Motor neuron (in vitro differentiated cells): Measurements from ENCODE around the gene PRKCB. TPM values are rescaled to one million over a fixed set of nuclear protein-coding genes. Genes with fewer than 3 reads are reported as not detected.

ENCODE experiments used
- ATAC-seq, 8 experiments: fragments of 200-7000 bp; cut with Tn5 transposase; replicated peaks in 6 of 8; 2 replicates each; pipeline ENCODE4 v1.8.0; 2021; ENCODE audit warnings: mild to moderate bottlenecking in 8 of 8, moderate library complexity in 8 of 8
- H3K27ac ChIP-seq, 2 donors: fragments of 250-450 bp; sonication (Bioruptor Pico); 2 replicates each; pipeline ENCODE4 v1.9.0; 2021; ENCODE audit warnings: antibody characterized with exemption in 2 of 2, mild to moderate bottlenecking in 2 of 2, moderate library complexity in 1 of 2
- H3K4me1 ChIP-seq, 2 donors: fragments of 250-450 bp; sonication (Bioruptor Pico); replicated peaks in 1 of 2; 2 replicates each; pipeline ENCODE4 v1.6.1; 2021; ENCODE audit warnings: antibody characterized with exemption in 2 of 2, mild to moderate bottlenecking in 2 of 2, moderate library complexity in 1 of 2
- H3K4me3 ChIP-seq, 5 donors: fragments of 250-450 bp; sonication (Bioruptor Pico); 2 replicates each; pipeline ENCODE4 v1.9.0; 2021; ENCODE audit warnings: antibody characterized with exemption in 5 of 5, mild to moderate bottlenecking in 5 of 5, moderate library complexity in 4 of 5
- WGBS, 10 experiments: fragments of 450-650 bp; shearing (Covaris generic); methylation state at CpG; one replicate each; pipeline ENCODE4 v1.0.0; 2022; 5-methylcytosine and 5-hydroxymethylcytosine counted together
- in situ Hi-C, 9 experiments: fragments of 400-800 bp; cut with MboI; loops; one replicate each; pipeline ENCODE4 v1.15.0; 2021; ENCODE audit warnings: low sequenced_read_pairs in 9 of 9, low pct_unique_long_range_greater_than_20kb in 2 of 9; ENCODE audit not compliant: unreplicated experiment in 9 of 9
- total RNA-seq, 8 experiments: library from RNA; unstranded; fragments of 300-600 nt; gene quantifications; 2 replicates each; pipeline versions ENCODE4 v1.2.3 to v1.2.4, GENCODE V29; 2022

PRKCB gene
- total RNA-seq, 8 experiments from 2014 or later = 0.10 to 21.0 (median 4.8) TPM

DNA sequence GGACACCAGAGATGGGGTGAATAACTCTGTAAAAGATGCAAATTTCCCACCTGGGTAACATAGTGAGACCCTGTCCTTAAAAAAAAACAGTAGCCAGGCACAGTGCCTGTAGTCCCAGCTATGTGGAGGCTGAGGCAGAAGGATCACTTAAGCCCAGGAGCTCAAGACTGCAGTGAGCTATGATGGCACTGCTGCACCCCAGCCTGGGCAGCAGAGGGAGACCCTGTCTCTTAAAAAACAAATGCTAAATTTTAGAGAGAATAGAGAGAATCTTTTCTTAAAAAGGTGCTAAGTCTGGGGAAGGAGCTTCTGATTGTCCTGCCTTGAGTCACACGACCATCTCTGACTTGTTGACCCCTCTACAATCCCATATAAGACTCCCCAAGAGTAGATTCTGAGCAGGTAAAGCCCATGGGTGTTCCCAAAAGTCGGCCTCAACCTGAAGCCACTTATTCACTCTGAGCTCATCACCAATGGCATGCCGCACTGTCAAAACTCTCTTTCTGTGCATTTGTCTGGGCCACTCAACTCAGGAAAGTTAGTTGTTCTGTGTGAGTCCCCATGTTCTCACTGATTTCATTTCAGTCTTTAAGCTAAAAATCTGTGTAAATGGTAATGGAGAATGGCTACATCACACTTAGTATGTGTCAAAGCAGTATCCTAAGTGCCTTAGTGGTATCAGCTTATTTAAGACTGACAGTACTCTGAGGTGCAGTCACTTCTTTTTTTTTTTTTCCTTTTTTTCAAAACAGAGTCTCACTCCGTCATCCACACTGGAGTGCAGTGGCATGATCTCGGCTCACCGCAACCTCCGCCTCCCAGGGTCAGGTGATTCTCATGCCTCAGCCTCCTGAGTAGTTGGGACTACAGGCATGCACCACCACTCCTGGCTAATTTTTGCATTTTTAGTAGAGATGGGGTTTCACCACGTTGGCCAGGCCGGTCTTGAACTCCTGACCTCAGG is 41.6 kb downstream of the PRKCB start:
- 0 to 100% (median 73%) methylated on average over 1 to 6 of the region's 9 CpGs for WGBS, 10 experiments
- in situ Hi-C loops = no loop called here
- H3K4me1 ChIP-seq = no peaks in the 10 kb centered on the region
- no peak overlapping the region for H3K27ac ChIP-seq
- no peak overlapping the region for H3K4me3 ChIP-seq
- ATAC-seq = no peak

DNA sequence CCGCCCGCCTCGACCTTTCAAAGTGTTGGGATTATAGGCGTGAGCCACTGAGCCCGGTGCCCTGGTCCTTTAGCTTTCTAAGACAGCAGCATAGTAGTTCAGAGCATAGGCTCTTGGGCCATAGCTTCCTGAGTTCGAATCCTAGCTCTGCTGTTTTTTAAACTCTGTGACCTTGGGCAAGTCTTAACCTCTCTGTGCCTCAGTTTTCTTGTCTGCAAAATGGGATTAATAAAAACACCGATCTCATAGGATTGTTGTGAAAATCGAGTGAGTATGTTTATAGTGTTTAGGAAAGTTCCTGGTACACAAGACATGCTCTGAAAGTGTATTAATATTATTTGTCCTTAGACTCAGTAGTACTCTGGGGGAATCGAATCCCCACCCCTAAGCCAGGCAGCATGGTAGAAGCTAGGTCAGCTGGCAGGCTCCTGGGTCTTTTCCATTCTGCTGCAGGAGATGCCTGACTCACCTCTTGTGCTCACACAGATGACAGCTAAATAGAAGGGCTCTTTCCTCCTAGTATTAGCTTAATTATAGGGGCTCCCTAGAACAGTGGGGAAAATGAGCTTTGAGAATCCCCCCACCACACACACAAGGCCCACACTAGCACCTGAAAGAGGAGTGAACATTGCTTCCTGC is 44.1 kb downstream of the PRKCB start:
- H3K27ac ChIP-seq = no peak overlapping the region
- H3K4me3 ChIP-seq = no peak overlapping the region
- H3K4me1 ChIP-seq = no peaks in the 10 kb centered on the region
- in situ Hi-C loops = no loop called here
- 0 to 90% (median 57%) methylated on average over 1 to 7 of the region's 9 CpGs; no CpG with 5 or more reads in 2 of the 10 experiments for WGBS, 10 experiments
- no peak for ATAC-seq

DNA sequence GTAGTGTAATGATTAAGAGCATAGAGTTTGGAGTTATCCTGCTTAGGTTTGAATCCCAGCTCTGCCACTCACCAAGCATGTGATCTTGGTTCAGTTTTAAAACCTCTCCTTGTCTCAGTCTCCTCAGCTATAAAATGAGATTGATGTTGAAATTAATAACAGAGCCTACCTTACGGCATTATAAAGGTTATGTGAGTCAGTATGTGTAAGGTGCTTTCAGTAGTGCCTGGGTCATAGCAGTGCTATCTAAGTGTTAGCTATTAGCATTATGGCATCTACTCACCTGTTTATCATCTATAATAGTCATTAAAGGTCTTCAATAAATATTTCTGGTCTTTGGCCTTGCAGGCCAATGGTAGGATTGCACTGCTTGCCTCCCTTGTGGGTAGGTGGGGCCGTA is 53.4 kb downstream of the PRKCB start:
- in situ Hi-C loops = no loop called here
- no peak for ATAC-seq
- WGBS, 10 experiments = 0 to 100% (median 58%) methylated on average over 1 to 2 of the region's 2 CpGs; no CpG with 5 or more reads in 6 of the 10 experiments
- no peak overlapping the region for H3K4me3 ChIP-seq
- H3K4me1 ChIP-seq = no peaks in the 10 kb centered on the region
- H3K27ac ChIP-seq = no peak overlapping the region

DNA sequence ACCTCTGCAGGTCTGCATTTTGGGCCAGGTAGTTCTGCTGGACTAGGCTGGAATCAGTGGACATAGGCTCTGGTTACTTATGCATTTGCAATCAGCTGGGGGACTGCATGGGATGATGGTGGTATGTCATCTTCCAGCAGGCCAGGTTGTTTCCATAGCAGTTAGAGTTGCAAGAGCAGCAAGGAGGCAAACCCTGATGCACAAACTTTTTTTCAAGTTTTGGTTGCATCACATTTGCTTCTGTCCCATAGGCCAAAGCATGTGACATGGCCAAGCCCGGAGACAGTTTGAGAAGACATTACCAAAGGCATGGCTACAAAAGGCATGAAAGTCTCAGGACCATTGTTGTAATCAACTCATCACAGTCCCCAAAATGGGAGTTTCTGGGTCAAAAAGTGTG is 58.2 kb downstream of the PRKCB start:
- Histone ChIP-seq H3K4me1 (no peaks in the 10 kb centered on the region), H3K27ac (no peak overlapping the region), H3K4me3 (no peak overlapping the region)
- in situ Hi-C loops = no loop called here
- no peak for ATAC-seq
- 0 to 89% (median 73%) methylated on average over 1 of the region's 1 CpG; no CpG with 5 or more reads in 4 of the 10 experiments for WGBS, 10 experiments

DNA sequence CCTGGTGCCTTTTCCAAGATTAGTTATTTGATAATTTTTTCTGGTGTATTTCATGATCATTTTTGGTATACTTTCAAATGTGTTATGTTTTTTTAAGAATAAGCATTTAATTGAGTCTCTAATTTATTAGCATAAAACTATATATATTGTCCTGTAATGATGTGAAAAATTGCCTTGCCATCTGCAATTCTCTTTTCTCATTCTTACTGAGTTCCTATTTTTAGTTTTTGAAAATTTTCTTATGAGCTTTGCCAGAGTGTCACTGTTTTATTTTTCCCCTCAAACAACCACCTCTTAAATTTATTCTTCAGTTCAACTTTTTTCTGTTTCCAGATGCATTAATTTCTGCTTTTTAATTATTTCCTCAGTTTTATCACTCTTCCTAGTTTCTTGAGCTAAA is 59.3 kb downstream of the PRKCB start:
- in situ Hi-C loops = no loop called here
- ATAC-seq = no peak
- Histone ChIP-seq H3K27ac (no peak overlapping the region), H3K4me1 (no peaks in the 10 kb centered on the region), H3K4me3 (no peak overlapping the region)

DNA sequence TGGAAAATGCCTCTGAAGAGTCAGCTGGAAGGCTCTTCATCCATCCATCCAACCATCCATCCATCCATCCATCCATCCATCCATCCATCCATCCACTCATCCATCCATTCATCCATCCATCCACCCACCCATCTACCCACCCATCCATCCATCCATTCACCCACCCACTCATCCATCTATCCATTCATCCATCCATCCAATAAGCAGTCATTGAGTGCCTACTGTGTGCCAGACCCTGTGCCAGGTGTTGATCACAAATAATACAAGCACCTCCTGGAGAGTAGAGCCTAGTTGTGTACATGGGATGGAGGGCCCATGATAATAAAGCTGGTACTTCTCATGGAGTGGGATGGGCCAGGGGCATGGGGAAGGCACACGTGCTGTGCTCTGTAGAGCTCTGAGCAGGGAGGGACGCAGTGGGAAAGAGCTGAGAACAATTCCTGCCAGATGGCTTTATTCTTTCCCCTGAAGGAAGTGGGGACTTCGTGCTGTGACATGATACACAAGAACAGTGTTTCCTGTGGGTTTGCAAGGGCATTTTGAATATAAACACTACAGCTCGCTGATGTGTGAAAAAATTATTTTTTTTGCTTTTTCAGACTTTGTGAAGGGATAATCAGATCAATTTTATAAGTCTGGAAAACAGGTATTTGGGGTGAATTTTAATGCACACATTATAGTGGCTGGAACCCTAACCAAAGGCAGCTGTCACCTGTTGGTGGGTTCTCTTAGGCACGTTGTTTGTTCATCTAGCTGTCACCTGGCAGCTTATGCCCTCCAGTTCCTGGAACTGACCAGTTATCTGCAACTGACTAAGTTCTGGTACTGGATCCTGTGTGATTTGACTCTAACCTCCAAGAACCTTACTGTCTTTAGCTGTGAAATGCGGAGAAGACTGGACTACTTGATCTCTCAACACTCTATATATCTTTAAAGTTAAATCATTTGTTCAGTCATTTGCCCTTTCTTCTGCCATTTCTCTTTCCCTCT is 61.3 kb downstream of the PRKCB start:
- no peak for ATAC-seq
- Histone ChIP-seq H3K27ac (no peak overlapping the region), H3K4me3 (no peak overlapping the region), H3K4me1 (peaks cover 2 to 4% of the 10 kb centered on the region in 2 donors)
- in situ Hi-C loops = no loop called here
- WGBS, 10 experiments = 0 to 100% (median 74%) methylated on average over 1 to 6 of the region's 6 CpGs; no CpG with 5 or more reads in 1 of the 10 experiments

DNA sequence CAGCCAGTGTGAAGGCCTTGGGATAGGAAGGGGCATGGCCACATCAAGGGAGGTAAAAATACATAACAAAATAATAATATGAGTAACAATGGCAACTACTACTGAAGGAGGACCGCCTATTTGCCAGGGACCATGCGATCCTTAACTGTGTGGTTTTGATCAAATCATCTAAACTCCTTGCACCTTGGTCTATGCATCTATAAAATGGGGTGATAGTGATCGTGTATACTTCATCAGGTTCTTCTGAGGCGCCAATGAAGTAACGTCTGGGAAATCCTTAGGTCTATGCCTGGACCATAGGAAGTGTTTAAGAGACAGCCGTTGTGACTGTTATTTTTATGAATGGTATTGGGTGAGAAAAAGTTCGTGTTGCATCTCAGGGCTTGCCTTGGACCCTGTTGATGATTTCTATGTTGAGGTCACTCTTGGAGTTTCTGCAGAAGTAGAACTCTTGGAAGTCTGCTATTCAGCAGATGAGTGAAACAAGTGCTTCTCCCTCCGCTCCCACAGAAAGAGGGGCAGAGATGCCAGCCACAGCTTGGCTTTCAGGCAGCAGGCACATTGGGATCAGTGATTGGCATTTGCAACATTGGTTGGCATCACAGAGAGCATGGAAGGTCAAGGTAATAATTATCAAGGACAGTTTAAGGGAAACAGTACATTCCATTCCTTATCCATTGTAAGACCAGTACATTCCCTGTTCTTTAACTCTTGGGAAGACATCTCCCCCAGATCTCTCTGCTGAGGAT is 63.1 kb downstream of the PRKCB start:
- WGBS, 10 experiments = 0 to 100% (median 73%) methylated on average over 1 to 8 of the region's 8 CpGs; no CpG with 5 or more reads in 1 of the 10 experiments

DNA sequence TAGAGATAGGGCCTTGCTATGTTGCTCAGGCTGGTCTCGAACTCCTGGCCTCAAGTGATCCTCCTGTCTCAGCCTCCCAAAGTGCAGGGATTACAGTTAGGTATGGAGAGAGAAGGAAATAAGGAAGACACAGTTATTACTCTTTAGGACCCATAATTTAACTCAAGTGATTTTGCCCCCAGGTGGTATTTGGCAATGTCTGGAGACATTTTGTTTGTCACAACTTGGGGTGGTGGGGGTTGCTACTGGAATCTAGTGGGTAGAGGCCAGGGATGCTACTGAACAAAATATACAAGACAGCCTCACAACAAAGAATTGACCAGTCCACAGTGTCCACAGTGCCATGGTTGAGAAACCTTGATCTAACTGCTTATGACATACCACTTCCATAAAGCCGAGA is 64.1 kb downstream of the PRKCB start:
- WGBS, 10 experiments = 11 to 94% (median 43%) methylated on average over 1 to 2 of the region's 2 CpGs; no CpG with 5 or more reads in 7 of the 10 experiments
- in situ Hi-C loops = loop anchor here in 1 of 9 experiments (25.0 kb wide), 1 partner anchor 88 kb away; no protein-coding TSS in a partner anchor
- no peak for ATAC-seq

More for the DNA sequence above, 63.1 kb downstream of the PRKCB start:
- H3K27ac ChIP-seq = no peak overlapping the region
- no peak for ATAC-seq
- H3K4me3 ChIP-seq = no peak overlapping the region
- peaks cover 2 to 4% of the 10 kb centered on the region in 2 donors for H3K4me1 ChIP-seq
- in situ Hi-C loops = no loop called here

DNA sequence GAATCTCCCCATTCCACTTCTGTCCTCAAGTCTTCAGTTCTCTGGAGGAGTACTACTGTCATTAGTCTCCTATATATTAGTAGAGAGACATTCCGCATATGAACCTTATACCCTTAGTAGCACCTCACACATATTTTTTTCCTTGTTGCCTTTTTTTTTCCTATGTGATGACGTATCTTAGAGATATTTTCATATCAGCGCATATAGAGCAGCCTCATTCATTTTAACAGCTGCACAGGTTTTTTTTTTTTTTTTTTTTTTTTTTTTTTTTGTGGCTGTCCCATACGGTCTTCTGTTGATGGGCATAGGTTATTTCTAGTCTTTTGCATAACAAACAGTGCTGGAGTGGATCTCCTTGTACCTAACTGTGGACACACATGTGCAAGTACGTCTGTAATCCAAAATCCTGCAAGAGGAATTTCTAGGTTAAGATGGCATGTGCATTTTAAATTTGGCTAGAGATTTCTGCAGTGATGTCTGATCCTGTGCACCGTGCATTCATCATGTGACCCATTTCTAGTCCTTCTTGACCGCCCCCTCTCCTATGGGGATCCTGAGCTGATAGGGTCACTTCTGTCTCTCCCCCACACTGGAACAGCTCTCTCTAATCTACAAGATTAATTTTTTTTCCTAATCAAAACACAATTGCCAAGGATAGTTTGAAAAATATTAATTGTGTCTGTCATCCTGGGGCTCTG is 64.8 kb downstream of the PRKCB start:
- H3K4me1 ChIP-seq = peaks cover 2 to 4% of the 10 kb centered on the region in 2 donors
- no peak overlapping the region for H3K27ac ChIP-seq
- no peak overlapping the region for H3K4me3 ChIP-seq
- 0 to 95% (median 68%) methylated on average over 2 to 7 of the region's 7 CpGs for WGBS, 10 experiments
- ATAC-seq = peak in 1 of 8 experiments; percentile 25
- in situ Hi-C loops = loop anchor here in 1 of 9 experiments (25.0 kb wide), 1 partner anchor 88 kb away; no protein-coding TSS in a partner anchor

More for the DNA sequence above, 64.1 kb downstream of the PRKCB start:
- peaks cover 2 to 4% of the 10 kb centered on the region in 2 donors for H3K4me1 ChIP-seq
- no peak overlapping the region for H3K4me3 ChIP-seq
- H3K27ac ChIP-seq = no peak overlapping the region

DNA sequence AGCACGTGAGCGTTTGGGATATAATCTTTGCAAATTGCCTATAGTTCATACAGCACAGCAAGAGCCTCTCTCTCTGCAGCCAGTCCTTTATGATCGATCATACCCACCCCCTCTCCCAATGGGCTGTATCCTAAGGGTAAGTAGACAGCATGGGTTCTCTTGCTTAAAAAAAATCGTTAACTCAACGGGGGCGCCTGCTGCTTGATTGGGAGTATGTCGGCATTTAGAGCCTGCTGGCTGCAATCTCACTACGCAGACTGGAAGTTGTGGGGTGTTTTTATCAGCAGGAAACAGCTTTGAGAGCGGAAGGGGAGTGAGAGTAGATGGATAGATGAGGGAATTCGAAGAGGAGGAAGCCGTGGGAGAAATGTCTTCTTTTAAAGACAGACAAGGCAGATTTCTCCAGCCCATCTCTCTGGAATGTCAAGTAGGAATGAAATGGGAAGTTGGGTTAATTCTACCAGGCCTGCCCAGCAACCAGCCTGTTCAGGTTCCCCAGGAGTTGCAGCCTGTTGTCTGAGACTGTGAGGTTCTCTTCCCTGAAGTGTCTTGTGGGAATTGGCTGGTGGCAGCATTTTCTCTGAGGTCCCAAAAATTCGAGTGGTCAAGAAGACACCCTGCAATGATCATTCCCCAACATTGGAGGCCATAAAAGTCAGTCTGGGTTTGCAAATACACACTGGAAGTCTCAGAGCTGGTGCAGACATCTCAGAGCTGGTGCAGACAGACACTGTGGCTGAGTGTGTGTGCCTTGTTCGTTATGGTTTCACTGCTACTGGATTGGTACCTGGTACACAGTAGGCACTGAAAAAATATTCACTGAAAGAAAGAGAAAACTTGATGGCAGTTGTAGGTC is 65.6 kb downstream of the PRKCB start:
- H3K4me3 ChIP-seq = no peak overlapping the region
- 0 to 62% (median 17%) methylated on average over 1 to 11 of the region's 13 CpGs; no CpG with 5 or more reads in 2 of the 10 experiments for WGBS, 10 experiments
- in situ Hi-C loops = loop anchor here in 1 of 9 experiments (25.0 kb wide), 1 partner anchor 89 kb away; no protein-coding TSS in a partner anchor
- peak in 3 of 8 experiments; percentile 27 to 46 (median 38) for ATAC-seq
- H3K4me1 ChIP-seq = peaks cover 2 to 4% of the 10 kb centered on the region in 2 donors
- no peak overlapping the region for H3K27ac ChIP-seq
